ENCODE results near the gene CDC42BPB. TPM values are rescaled to one million over a fixed set of nuclear protein-coding genes. Genes with fewer than 3 reads are reported as not detected.

The CDC42BPB gene
- total and polyA plus RNA-seq, 11 donors, result 31.1 to 124 (median 68.9) TPM

DNA sequence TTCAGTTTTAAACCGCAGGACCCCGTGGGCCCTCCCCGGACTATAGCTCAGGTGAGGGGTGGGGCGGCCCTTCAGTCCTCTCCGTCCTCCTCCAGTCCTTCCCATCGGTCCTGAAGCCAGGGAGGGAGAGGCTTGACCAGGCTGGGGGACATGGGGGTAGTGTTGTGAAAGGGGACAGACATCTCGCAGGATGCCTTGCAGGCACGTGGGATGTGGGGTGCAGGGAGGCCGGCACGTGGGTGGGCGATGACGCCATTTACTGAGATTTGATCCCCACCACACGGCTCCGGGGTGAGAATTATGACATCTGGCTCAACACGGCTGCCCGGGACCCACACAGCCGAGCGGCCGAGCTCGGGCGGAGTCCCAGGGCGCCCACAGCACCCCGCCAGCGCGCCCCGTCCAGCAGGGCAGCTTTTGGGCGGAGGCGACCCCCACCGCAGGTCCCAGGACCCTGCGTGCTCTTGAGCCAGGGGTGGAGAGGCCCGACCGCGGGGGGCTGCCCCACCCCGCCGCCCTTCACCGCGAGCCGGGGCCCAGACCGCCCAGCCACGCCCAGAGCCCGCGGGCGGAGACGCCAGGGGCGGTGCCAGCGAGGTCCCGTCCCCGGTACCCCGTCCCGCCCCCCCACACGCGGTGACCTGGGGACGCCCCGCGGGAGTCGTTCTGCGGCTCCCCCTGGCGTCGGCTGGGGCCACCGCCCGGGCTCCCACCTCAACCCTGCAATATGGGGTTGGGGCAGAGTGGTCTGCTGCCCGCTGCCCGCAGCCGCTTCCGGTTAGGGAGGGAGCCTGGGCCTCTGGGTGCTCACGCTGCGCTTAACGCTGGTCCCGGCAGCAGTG lies 33.9 kb upstream of the CDC42BPB start:
- 5 to 19% (median 8%) methylated on average over 29 to 69 of the region's 69 CpGs for WGBS, 4 donors

DNA sequence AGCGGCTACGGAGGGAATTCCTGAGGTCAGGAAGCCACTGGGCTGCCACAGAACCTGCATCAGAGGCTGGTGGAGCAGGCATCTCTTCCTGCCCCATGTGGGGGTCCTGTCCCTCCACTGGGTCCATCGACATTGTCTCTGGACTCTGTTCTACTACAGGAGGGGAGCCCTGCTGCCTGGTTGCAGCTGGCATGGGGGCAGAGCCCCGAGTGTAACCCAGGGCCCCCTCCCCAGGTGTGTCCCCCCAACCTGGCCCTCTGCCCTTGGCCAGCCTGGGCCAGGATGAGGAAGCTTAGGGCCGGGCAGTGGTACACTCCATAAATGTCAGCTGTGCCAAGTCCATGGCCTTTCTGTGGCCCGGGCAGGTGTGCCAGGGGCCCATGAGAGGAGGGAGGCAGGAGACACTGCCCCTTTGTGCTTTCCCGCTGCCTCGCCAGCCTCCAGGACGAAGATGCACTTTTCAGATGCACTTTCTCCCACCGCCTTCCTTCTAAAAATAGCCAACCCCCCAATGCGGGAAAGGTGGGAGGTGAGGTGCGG lies 33.2 kb upstream of the CDC42BPB start:
- no peak overlapping the region for H3K27ac ChIP-seq
- TF ChIP-seq POLR2A (IDR thresholded peaks at IDR 0.05), result no peak
- TF ChIP-seq, protein P1, sequence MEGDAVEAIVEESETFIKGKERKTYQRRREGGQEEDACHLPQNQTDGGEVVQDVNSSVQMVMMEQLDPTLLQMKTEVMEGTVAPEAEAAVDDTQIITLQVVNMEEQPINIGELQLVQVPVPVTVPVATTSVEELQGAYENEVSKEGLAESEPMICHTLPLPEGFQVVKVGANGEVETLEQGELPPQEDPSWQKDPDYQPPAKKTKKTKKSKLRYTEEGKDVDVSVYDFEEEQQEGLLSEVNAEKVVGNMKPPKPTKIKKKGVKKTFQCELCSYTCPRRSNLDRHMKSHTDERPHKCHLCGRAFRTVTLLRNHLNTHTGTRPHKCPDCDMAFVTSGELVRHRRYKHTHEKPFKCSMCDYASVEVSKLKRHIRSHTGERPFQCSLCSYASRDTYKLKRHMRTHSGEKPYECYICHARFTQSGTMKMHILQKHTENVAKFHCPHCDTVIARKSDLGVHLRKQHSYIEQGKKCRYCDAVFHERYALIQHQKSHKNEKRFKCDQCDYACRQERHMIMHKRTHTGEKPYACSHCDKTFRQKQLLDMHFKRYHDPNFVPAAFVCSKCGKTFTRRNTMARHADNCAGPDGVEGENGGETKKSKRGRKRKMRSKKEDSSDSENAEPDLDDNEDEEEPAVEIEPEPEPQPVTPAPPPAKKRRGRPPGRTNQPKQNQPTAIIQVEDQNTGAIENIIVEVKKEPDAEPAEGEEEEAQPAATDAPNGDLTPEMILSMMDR (IDR thresholded peaks at IDR 0.05), result no peak
- H3K36me3 ChIP-seq, result no peaks in the 10 kb centered on the region
- H3K27me3 ChIP-seq, result peaks cover 0 to 32% (median 3%) of the 10 kb centered on the region in 9 donors
- DNase-seq (peak in 1 of 5 donors; percentile 54), ATAC-seq (no peak)
- intact Hi-C loops (cut with DNase I), result loop anchor here in 3 of 10 donors (5.0 to 10.0 kb wide), 2 partner anchors 92 to 396 kb away; no protein-coding TSS in a partner anchor
- no peaks in the 10 kb centered on the region for H3K9me3 ChIP-seq
- WGBS, 4 donors, result 79 to 85% (median 82%) methylated on average over 11 to 12 of the region's 12 CpGs
- no peak overlapping the region for H3K4me3 ChIP-seq
- H3K4me1 ChIP-seq, result peaks cover 0 to 32% (median 6%) of the 10 kb centered on the region in 12 donors

More for the DNA sequence above, 33.9 kb upstream of the CDC42BPB start:
- Histone ChIP-seq H3K27me3 (peaks cover 0 to 25% (median 0%) of the 10 kb centered on the region in 9 donors), H3K4me3 (peak overlapping the region; percentile 23 to 62 (median 52)), H3K4me1 (peaks cover 0 to 32% (median 6%) of the 10 kb centered on the region in 12 donors), H3K9me3 (no peaks in the 10 kb centered on the region), H3K36me3 (no peaks in the 10 kb centered on the region), H3K27ac (peak overlapping the region in 3 of 12 donors; percentile 2 to 30 (median 14))
- intact Hi-C loops (cut with DNase I), result loop anchor here in 3 of 10 donors (5.0 to 10.0 kb wide), 2 partner anchors 91 to 396 kb away; no protein-coding TSS in a partner anchor
- peak; percentile 7 to 80 (median 64) for ATAC-seq
- TF ChIP-seq, protein P1 (IDR thresholded peaks at IDR 0.05), result peak; percentile 28 to 65 (median 52)
- no peak for TF ChIP-seq POLR2A (IDR thresholded peaks at IDR 0.05)
- DNase-seq, result peak in 4 of 5 donors; percentile 48 to 76 (median 67)

DNA sequence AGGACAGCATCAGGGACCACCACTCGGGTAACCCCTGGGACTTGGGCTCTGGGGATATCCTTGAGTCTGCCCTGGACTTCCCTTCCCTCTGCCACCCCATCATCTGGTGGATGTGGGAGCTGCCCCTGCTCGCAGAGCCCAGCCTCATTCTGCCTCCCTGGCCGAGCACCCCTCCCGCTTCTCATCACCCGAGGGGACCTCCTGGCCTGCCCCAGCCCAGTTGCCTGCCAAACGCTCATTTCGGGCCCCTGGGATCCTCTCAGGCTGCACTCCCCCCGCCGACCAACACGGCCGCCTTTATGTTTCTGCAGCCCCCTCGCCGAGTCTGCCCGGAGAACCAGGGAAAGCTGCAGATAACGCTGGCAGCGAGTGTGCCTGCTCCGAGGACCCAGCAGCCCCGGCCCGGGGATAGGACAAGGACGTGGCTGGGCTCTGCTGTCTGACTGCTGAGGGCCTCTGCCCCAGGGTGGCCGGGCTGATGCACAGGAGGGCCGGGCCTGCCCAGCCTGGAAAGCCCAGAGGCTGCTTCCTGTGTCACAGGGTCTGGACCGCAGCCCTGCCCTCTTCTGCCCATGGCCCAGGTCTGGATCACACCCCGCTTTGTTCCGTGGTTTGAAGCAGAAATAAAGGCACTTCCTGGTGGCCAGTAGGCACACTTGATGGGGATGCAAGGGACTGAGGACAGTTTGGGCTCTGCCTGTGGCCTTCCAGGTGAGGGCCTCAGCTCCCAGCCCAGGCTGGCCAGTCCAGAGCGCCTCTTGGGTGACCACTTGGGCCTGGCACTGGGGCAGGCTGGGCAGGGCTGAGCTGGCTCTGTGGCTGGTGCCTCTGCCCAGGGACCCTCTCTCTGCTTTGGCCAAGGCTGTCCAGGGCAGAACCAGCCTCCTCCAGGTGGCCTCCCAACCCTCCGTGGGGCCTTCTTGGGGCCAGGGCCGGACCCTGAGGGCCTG lies 32.3 kb upstream of the CDC42BPB start:
- Histone ChIP-seq H3K27me3 (peaks cover 0 to 41% (median 9%) of the 10 kb centered on the region in 9 donors), H3K9me3 (no peaks in the 10 kb centered on the region), H3K27ac (no peak overlapping the region), H3K4me1 (peaks cover 0 to 26% (median 6%) of the 10 kb centered on the region in 12 donors), H3K36me3 (no peaks in the 10 kb centered on the region), H3K4me3 (no peak overlapping the region)
- no peak for ATAC-seq
- TF ChIP-seq, protein P1 (IDR thresholded peaks at IDR 0.05), result no peak
- TF ChIP-seq POLR2A (IDR thresholded peaks at IDR 0.05), result no peak
- peak in 1 of 5 donors; percentile 59 for DNase-seq
- intact Hi-C loops (cut with DNase I), result loop anchor here in 4 of 10 donors (5.0 to 10.0 kb wide), 2 partner anchors 93 to 395 kb away; no protein-coding TSS in a partner anchor
- 75 to 83% (median 78%) methylated on average over 22 to 28 of the region's 28 CpGs for WGBS, 4 donors
